ELR (cell line): Measurements from ENCODE around the gene ARNT2.

ENCODE experiments used
- DNase-seq: peaks from one replicate; pipeline ENCODE4 v3.0.0-alpha.2; 2015; ENCODE audit warnings: low read depth

The ARNT2 gene

GRCh38 chr15:80514071-80514780 lies 110.0 kb downstream of the ARNT2 start:
- DNase-seq: peak; percentile 54

GRCh38 chr15:80517290-80517689 lies 113.1 kb downstream of the ARNT2 start:
- DNase-seq: no peak

- no peak for DNase-seq
Measured at GRCh38 chr15:80518522-80518921, 114.3 kb downstream of the ARNT2 start.

- no peak for DNase-seq
Measured at GRCh38 chr15:80523746-80524145, 119.6 kb downstream of the ARNT2 start.

- no peak for DNase-seq
Measured at GRCh38 chr15:80525853-80526252, 121.7 kb downstream of the ARNT2 start.

GRCh38 chr15:80526556-80527340 lies 122.6 kb downstream of the ARNT2 start:
- DNase-seq: no peak

- DNase-seq: no peak
Measured at GRCh38 chr15:80527406-80527805, 123.2 kb downstream of the ARNT2 start.

- no peak for DNase-seq
Measured at GRCh38 chr15:80527961-80528360, 123.8 kb downstream of the ARNT2 start.

GRCh38 chr15:80530737-80531365 lies 126.7 kb downstream of the ARNT2 start:
- no peak for DNase-seq

GRCh38 chr15:80531388-80531787 lies 127.2 kb downstream of the ARNT2 start:
- DNase-seq: no peak

- DNase-seq: no peak
Measured at GRCh38 chr15:80531796-80532195, 127.6 kb downstream of the ARNT2 start.

- no peak for DNase-seq
Measured at GRCh38 chr15:80533790-80534333, 129.7 kb downstream of the ARNT2 start.

GRCh38 chr15:80536231-80536630 lies 132.0 kb downstream of the ARNT2 start:
- no peak for DNase-seq

- no peak for DNase-seq
Measured at GRCh38 chr15:80536716-80537115, 132.5 kb downstream of the ARNT2 start.

GRCh38 chr15:80545078-80545477 lies 140.9 kb downstream of the ARNT2 start:
- no peak for DNase-seq

- no peak for DNase-seq
Measured at GRCh38 chr15:80547264-80547663, 143.1 kb downstream of the ARNT2 start.

- peak; percentile 88 for DNase-seq
Measured at GRCh38 chr15:80549191-80549590, 145.0 kb downstream of the ARNT2 start.

- DNase-seq: peak; percentile 10
Measured at GRCh38 chr15:80549654-80550053, 145.5 kb downstream of the ARNT2 start.

GRCh38 chr15:80550219-80550907 lies 146.2 kb downstream of the ARNT2 start:
- DNase-seq: peak; percentile 95

GRCh38 chr15:80550908-80551260 lies 146.7 kb downstream of the ARNT2 start:
- DNase-seq: peak; percentile 56

- no peak for DNase-seq
Measured at GRCh38 chr15:80551348-80551747, 147.2 kb downstream of the ARNT2 start.

GRCh38 chr15:80554560-80554959 lies 150.4 kb downstream of the ARNT2 start:
- DNase-seq: no peak
